ENCODE data around the gene UBE2J2.

DNA sequence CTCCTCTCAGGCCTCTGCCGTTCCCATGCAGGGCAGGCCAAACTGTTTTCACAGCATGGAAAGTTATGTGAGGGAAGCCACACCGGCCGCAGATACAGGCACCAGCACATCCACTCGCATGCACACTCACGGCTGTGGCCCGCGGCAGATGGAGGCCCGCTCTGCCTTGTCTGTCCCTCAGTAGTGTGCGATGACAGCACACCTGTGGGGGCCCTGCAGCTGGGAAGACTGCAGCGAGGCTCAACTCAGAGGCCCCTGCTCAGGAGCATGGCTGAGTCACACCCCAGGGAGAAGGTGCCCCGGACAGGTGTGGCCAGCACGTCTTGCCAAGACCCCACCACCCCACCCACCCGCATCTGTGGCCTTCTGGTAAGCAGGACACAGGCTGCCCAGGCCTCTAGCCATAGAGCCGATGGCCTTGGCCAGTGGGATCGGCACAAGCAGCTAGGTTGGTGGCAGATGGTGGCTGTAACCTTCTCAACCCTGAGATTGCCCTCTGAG, 1.3 kb upstream of the UBE2J2 start:
- TF ChIP-seq, protein P1, sequence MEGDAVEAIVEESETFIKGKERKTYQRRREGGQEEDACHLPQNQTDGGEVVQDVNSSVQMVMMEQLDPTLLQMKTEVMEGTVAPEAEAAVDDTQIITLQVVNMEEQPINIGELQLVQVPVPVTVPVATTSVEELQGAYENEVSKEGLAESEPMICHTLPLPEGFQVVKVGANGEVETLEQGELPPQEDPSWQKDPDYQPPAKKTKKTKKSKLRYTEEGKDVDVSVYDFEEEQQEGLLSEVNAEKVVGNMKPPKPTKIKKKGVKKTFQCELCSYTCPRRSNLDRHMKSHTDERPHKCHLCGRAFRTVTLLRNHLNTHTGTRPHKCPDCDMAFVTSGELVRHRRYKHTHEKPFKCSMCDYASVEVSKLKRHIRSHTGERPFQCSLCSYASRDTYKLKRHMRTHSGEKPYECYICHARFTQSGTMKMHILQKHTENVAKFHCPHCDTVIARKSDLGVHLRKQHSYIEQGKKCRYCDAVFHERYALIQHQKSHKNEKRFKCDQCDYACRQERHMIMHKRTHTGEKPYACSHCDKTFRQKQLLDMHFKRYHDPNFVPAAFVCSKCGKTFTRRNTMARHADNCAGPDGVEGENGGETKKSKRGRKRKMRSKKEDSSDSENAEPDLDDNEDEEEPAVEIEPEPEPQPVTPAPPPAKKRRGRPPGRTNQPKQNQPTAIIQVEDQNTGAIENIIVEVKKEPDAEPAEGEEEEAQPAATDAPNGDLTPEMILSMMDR (IDR thresholded peaks at IDR 0.05; ENCODE audit: low read depth, low read length, missing input control), result no peak
- TF ChIP-seq, protein P2, sequence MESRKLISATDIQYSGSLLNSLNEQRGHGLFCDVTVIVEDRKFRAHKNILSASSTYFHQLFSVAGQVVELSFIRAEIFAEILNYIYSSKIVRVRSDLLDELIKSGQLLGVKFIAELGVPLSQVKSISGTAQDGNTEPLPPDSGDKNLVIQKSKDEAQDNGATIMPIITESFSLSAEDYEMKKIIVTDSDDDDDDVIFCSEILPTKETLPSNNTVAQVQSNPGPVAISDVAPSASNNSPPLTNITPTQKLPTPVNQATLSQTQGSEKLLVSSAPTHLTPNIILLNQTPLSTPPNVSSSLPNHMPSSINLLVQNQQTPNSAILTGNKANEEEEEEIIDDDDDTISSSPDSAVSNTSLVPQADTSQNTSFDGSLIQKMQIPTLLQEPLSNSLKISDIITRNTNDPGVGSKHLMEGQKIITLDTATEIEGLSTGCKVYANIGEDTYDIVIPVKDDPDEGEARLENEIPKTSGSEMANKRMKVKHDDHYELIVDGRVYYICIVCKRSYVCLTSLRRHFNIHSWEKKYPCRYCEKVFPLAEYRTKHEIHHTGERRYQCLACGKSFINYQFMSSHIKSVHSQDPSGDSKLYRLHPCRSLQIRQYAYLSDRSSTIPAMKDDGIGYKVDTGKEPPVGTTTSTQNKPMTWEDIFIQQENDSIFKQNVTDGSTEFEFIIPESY (IDR thresholded peaks at IDR 0.05), result no peak
- no peak for TF ChIP-seq TAF1 (conservative IDR thresholded peaks at IDR 0.05)
- TF ChIP-seq, protein P3, sequence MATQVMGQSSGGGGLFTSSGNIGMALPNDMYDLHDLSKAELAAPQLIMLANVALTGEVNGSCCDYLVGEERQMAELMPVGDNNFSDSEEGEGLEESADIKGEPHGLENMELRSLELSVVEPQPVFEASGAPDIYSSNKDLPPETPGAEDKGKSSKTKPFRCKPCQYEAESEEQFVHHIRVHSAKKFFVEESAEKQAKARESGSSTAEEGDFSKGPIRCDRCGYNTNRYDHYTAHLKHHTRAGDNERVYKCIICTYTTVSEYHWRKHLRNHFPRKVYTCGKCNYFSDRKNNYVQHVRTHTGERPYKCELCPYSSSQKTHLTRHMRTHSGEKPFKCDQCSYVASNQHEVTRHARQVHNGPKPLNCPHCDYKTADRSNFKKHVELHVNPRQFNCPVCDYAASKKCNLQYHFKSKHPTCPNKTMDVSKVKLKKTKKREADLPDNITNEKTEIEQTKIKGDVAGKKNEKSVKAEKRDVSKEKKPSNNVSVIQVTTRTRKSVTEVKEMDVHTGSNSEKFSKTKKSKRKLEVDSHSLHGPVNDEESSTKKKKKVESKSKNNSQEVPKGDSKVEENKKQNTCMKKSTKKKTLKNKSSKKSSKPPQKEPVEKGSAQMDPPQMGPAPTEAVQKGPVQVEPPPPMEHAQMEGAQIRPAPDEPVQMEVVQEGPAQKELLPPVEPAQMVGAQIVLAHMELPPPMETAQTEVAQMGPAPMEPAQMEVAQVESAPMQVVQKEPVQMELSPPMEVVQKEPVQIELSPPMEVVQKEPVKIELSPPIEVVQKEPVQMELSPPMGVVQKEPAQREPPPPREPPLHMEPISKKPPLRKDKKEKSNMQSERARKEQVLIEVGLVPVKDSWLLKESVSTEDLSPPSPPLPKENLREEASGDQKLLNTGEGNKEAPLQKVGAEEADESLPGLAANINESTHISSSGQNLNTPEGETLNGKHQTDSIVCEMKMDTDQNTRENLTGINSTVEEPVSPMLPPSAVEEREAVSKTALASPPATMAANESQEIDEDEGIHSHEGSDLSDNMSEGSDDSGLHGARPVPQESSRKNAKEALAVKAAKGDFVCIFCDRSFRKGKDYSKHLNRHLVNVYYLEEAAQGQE (IDR thresholded peaks at IDR 0.05), result no peak
- no peak for TF ChIP-seq RAD21 (IDR thresholded peaks at IDR 0.05)
- no peak for TF ChIP-seq RXRA (IDR thresholded peaks at IDR 0.05)
- TF ChIP-seq GABPA (IDR thresholded peaks at IDR 0.05 in 1 of 2, conservative IDR thresholded peaks at IDR 0.05 in 1 of 2), result no peak
- TF ChIP-seq SP1 (IDR thresholded peaks at IDR 0.05), result no peak
- TF ChIP-seq EGR1 (IDR thresholded peaks at IDR 0.05; ENCODE audit: low read depth in 2 of 2), result no peak
- TF ChIP-seq, protein P4, sequence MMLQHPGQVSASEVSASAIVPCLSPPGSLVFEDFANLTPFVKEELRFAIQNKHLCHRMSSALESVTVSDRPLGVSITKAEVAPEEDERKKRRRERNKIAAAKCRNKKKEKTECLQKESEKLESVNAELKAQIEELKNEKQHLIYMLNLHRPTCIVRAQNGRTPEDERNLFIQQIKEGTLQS (IDR thresholded peaks at IDR 0.05), result no peak
